GM19395 (cell line): ENCODE measurements around the gene IFIT1.
"Not testable (repeated sequence)": the region's sequence is repeated elsewhere in the genome, so short reads cannot be mapped to it uniquely, and the experiment has no call there.

Experiments
- ATAC-seq: cut with Tn5 transposase; IDR thresholded peaks from one replicate; pipeline ENCODE4 v1.9.1; 2021; ENCODE audit warnings: mild to moderate bottlenecking, moderate library complexity; ENCODE audit not compliant: unreplicated experiment

IFIT1 gene

DNA sequence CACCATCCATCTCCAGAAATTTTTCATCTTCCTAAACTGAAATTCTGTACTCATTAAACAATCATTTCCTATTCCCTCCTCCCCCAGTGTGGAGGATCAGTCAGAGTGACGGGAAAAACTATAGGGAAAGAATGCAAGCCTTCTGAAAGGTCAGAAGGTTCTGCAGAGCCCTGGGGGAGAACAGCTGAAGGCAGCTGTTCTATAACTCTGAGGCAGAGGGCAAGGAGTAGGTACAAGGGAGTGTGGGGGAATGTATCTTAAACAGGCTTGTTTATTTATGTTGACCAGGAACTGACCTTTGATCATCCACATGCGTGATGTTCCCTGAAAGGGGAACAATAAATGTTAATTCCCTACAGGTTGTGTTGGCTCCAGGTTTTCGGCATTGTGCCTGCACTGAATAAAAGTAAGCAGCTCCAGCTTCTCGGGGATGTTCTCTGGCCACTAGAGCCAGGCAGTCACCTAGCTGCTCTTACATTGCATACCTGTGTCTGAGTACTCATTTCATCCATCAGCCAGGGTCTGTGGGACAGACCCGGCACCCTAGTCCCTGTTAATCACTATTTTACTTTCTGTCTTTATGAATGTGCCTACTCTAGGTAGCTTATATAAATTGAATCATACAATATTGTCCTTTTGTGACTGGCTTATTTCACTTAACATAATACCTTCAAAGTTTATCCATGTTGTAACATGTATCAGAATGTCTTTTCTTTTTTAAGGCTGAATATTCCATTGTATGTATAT is 5.8 kb downstream of the IFIT1 start:
- ATAC-seq = no peak

- no peak for ATAC-seq
Measured at GRCh38 chr10:89399956-89400355, 7.5 kb downstream of the IFIT1 start.

GRCh38 chr10:89403043-89403442 is 10.6 kb downstream of the IFIT1 start:
- ATAC-seq = no peak

- ATAC-seq = no peak
Measured at GRCh38 chr10:89404104-89405047, 12.0 kb downstream of the IFIT1 start.

DNA sequence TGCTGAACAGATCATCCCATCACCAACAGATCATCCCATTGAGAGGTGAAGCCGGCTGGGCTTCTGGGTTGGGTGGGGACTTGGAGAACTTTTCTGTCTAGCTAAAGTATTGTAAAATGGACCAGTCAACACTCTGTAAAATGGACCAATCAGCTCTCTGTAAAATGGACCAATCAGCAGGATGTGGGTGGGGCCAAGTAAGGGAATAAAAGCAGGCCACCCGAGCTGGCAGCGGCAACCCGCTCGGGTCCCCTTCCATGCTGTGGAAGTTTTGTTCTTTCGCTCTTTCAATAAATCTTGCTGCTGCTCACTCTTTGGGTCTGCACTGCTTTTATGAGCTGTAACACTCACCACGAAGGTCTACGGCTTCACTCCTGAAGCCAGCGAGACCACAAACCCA is 13.8 kb downstream of the IFIT1 start:
- ATAC-seq = not testable (repeated sequence)

- not testable (repeated sequence) for ATAC-seq
Measured at GRCh38 chr10:89407792-89408191, 15.4 kb downstream of the IFIT1 start.

DNA sequence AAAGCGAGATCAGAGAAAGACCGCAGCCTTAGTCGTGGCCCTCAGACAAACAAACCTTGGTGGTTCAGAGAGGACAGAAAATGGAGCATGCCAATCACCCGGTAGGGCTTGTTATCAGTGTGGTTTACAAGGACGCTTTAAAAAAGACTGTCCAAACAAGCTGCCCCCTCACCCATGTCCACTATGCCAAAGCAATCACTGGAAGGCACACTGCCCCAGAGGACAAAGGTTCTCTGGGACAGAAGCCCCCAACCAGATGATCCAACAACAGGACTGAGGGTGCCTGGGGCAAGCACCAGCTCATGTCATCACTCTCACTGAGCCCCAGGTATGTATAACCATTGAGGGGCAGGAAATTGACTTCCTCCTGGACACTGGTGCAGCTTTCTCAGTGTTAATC is 16.9 kb downstream of the IFIT1 start:
- ATAC-seq = not testable (repeated sequence)

DNA sequence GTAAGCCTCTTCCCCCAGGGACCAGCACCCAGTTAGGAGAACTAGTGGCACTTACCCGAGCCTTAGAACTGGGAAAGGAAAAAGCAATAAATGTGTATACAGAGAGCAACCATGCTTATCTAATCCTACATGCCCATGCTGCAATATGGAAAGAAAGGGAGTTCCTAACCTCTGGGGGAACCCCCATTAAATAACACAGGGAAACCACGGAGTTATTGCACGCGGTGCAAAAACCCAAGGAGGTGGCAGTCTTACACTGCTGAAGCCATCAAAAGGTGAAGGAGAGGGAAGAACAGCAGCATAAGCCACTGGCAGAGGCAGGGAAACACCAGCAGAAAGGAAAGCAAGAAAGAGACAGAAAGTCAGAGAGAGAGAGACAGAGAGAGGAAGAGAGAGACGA is 18.1 kb downstream of the IFIT1 start:
- not testable (repeated sequence) for ATAC-seq

GRCh38 chr10:89411135-89411534 is 18.7 kb downstream of the IFIT1 start:
- ATAC-seq = not testable (repeated sequence)

GRCh38 chr10:89412276-89412675 is 19.9 kb downstream of the IFIT1 start:
- ATAC-seq = not testable (repeated sequence)

DNA sequence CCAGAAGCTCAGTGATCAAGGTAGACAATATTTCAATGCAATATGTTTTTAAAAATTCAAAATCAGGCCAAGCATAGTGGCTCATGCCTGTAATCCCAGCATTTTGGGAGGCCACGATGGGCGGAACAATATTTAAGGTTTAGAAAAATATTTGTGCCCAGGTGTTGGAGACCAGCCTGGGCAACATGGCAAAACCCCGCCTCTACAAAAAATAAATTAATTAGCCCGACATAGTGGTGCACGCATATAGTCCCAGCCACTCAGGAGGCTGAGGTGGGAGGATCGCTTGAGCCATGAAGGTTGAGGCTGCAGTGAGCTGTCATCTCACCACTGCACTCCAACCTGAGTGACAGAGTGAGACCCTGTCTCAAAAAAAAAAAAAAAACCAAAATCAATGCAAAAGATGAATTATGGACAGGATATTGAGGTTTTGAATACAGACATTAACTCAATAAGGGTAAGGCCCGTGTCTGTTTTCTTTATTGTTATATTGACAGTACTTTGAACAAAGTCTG is 21.0 kb downstream of the IFIT1 start:
- ATAC-seq = no peak

DNA sequence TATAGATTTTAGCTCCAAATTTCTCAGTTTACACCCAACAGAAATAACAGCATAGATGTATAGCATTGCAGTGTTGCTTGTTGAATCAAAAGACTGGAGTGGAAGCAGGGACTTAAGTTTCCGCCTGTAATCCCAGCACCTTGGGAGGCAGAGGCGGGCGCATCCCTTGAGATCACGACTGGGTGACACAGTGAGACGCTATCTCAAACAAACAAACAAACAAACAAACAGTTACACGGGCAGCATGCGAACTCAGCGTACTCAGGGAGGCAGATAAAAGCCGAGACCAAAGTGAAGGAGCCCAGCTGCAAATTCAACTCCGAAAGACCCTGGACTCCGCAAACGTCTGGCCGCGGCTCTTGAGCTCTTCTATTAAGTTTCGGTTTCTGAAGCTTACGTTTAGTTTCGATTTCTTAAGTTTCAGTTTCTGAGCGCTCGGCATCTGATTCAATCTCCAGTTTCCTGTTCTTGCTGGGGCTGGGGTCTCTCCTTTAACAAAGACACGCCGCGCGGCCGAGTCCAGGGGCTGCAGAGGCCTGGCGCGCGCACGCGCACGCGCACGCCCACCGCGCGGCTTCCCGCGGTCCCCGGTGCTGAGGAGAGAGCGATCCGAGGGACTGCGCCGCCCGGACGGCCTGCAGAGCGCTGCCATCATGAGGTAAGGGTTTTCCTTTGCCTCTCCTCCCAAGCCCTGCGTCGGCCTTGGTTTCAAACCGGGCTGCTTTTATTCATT is 21.9 kb downstream of the IFIT1 start, which contains the start of gene IFIT5:
Gene IFIT5 (plus strand): TSS at position 423 of the 733 bp plus-strand sequence. CDS start 231 bp downstream, at position 654.
- peak; percentile 84 for ATAC-seq

DNA sequence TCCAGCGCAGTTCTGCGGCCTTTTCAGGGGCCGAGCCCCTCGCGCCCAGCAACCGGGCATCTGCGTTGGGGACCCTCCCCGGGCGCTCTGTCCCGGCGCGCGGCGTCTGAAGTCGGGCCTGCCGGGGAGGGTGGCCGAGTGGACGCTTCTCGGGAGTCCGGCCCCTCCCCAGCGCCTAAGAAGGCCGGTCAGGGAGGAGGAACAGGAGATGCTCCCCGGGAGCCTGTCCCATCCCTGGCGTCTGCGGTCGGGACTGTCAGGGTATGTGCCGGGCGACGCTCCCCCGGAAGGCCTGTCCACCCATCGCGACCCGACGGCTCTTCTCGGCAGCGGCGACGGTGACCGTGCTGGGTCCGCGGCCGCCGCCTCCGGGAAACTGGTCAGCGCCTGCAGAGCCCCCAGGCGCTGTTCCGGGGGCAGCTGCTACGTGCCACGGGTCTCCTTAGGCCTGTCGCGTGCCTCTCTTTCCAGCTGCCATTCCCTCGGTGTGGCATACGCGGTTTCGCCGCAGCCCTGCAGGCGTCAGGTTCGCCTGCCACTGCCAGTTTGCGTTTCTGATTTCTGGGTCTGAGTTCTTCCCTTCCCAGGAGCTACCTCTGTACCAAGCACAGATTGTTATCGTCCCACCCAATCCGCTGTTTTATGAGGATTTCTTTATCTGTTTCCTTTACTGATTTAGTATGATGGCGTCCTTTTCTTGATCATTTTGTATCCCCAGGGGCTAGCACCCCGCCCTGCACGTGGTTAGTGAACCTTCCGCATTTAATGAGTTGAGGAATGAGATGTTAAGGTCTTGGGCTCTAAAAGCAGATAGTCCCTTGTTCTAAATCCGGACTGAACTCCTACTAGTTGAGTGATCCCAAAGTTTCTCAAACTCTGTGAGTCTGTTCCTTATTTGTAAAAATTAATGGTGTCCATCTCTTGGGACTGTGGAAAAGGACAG is 22.7 kb downstream of the IFIT1 start:
- ATAC-seq = peak; percentile 38

- ATAC-seq = no peak
Measured at GRCh38 chr10:89416465-89416864, 24.0 kb downstream of the IFIT1 start.

GRCh38 chr10:89419548-89419947 is 27.1 kb downstream of the IFIT1 start:
- ATAC-seq = no peak

GRCh38 chr10:89421018-89421476 is 28.6 kb downstream of the IFIT1 start:
- no peak for ATAC-seq

DNA sequence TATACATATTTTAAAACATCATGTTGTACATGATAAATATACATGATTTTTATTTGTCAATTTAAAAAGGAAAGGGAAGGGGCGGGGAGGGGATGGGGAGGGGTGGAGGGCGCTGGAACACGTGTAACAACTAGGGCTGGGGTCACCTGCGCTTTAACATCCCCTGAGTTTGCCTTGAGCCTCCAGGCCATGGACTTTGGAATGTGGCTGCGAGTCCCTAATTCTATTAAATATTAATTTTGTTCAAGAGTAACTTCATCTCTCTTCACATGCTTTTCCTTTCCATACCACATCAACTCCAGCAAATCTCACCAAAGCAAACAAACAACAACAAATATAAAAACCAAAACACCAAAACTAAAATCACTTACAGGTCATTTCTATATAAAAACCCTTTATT is 32.6 kb downstream of the IFIT1 start:
- no peak for ATAC-seq

DNA sequence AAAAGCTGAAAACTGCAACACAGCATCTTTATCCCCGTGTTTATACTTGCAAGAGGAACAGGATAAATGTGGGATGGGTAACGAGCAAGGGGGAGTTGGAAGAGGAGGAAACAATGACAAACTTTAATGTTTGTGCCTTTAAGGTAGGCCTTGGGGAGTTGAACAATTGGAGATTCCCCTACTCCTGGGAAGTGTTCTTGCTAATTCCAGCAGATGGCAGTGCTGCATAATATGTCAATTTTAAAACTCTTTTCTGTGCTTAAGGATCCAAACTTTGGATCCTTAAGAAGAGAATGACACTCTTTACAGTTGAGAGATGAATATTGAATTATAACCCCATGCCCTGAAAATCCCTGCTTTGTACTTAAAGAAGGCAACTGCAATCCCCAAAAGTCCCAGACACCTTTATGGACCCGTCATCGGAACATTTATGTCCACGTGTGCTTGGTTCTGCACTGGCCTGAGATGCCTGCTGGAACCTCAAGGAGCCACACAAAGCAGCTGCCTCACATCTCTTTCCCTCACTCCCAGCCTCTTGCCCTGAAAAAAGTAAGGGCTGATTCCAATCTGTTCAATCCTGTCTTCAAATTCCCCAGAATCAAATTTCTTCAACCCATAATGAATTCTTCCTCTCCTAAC is 33.9 kb downstream of the IFIT1 start:
- ATAC-seq = peak; percentile 57

DNA sequence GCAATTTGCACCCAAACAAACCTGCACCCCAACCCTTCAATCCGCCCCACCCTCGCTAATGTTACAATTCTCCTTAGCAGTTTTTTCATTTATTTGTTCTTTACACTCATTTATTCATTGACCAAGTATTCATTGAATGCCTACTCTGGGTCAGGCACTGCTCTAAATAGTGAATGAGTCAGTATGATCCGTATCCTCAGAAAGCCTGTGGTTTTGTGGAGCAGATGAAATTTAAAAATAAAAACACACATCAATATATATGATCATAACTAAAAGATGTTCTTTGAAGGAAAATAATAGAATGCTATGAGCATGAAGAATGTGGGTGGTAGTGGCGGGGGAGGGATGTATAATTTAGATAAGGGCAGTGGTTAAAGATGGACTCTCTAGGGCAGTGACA is 35.2 kb downstream of the IFIT1 start:
- no peak for ATAC-seq
